Upper lobe of left lung (tissue), 6 donors: ENCODE results near the gene NCF2. TPM values are rescaled to one million over a fixed set of nuclear protein-coding genes. Genes with fewer than 3 reads are reported as not detected.
A peak's percentile ranks its signal among the peaks of the same experiment; 100 is the strongest.

Experiments used
- ATAC-seq, 2 donors: fragments of 200-7000 bp; cut with Tn5 transposase; one replicate each; pipeline ENCODE4 v1.9.1; 2022; ENCODE audit warnings: mild to moderate bottlenecking in 2 of 2, moderate library complexity in 2 of 2; ENCODE audit not compliant: low FRiP score in 2 of 2
- DNase-seq, 2 donors: peaks; one replicate each; pipeline ENCODE4 v3.0.0-alpha.2; 2019 to 2020
- H3K27ac ChIP-seq, 4 donors: fragments of 200-600 bp; sonication (generic); one replicate each; pipeline ENCODE4 v1.5.1; 2016 to 2019
- H3K27me3 ChIP-seq, 4 donors: fragments of 200-600 bp; sonication (generic); one replicate each; pipeline ENCODE4 v1.5.1; 2017 to 2019
- H3K36me3 ChIP-seq, 4 donors: fragments of 200-600 bp; sonication (generic); one replicate each; pipeline ENCODE4 v1.5.1; 2016 to 2019
- H3K4me1 ChIP-seq, 4 donors: fragments of 200-600 bp; sonication (generic); one replicate each; pipeline ENCODE4 v1.5.1; 2018 to 2019
- H3K4me3 ChIP-seq, 4 donors: fragments of 200-600 bp; sonication (generic); one replicate each; pipeline ENCODE4 v1.5.1; 2017 to 2019; ENCODE audit warnings: mild to moderate bottlenecking in 2 of 4, moderate library complexity in 1 of 4
- H3K9me3 ChIP-seq, 4 donors: fragments of 200-600 bp; sonication (generic); one replicate each; pipeline ENCODE4 v1.5.1; 2018 to 2019
- CTCF ChIP-seq, 6 experiments: fragments of 450-650 bp in 4 of 6; fragments of 200-600 bp in 2 of 6; sonication (generic) in 2 of 6; IDR thresholded peaks; one replicate each; pipeline ENCODE4 v1.5.1; 2016 to 2019; ENCODE audit warnings: antibody characterized with exemption in 6 of 6
- EP300 ChIP-seq, 4 donors: sonication (generic); formaldehyde crosslinking; IDR thresholded peaks; one replicate each; pipeline ENCODE4 v1.5.1; 2017; ENCODE audit warnings: antibody characterized with exemption in 4 of 4, control low read depth in 2 of 4
- POLR2A ChIP-seq, 4 donors: fragments of 450-650 bp; IDR thresholded peaks; one replicate each; pipeline ENCODE4 v1.5.1; 2016 to 2017; ENCODE audit warnings: antibody characterized with exemption in 4 of 4, mild to moderate bottlenecking in 2 of 4
- POLR2AphosphoS5 ChIP-seq, 2 donors: sonication (generic); formaldehyde crosslinking; IDR thresholded peaks; one replicate each; pipeline ENCODE4 v1.5.1; 2017; ENCODE audit warnings: antibody characterized with exemption in 2 of 2
- WGBS, 2 donors: methylation state at CpG; one replicate each; pipeline ENCODE4 v1.1.5; 2017 to 2018; 5-methylcytosine and 5-hydroxymethylcytosine counted together
- total RNA-seq, 6 donors: library from RNA; depleted of rRNA in 4 of 6; stranded (reverse); fragments of >200 nt in 4 of 6; gene quantifications; one replicate each; pipeline versions ENCODE4 v1.1.0 to v1.2.1, GENCODE V29; 2016 to 2021
- donor health status: DM: no; HTN: no; CAD: no; lungs with moderate emphysema.
- donor health status: DM: no; HTN: yes; CAD: no; lungs with severe emphysema.

NCF2 gene
- total RNA-seq, 6 donors from 2014 or later = 68.5 to 202 (median 143) TPM

- Histone ChIP-seq H3K27me3 (no peaks in the 10 kb centered on the region), H3K36me3 (peaks cover 0 to 4% (median 2%) of the 10 kb centered on the region in 4 donors), H3K27ac (no peak overlapping the region), H3K9me3 (no peaks in the 10 kb centered on the region), H3K4me3 (no peak overlapping the region), H3K4me1 (peaks cover 0 to 14% (median 8%) of the 10 kb centered on the region in 4 donors)
- DNase-seq (no peak), ATAC-seq (no peak)
- WGBS, 2 donors = 77 to 90% methylated on average over 4 of the region's 4 CpGs
- TF ChIP-seq EP300 (IDR thresholded peaks at IDR 0.05) (no peak), POLR2AphosphoS5 (IDR thresholded peaks at IDR 0.05) (no peak), POLR2A (IDR thresholded peaks at IDR 0.05) (no peak), CTCF (IDR thresholded peaks at IDR 0.05) (no peak)
These were observed 18.5 kb downstream of the NCF2 start for GRCh38 chr1:183571678-183572268.

- peaks cover 0 to 14% (median 8%) of the 10 kb centered on the region in 4 donors for H3K4me1 ChIP-seq
- ATAC-seq = no peak
- peaks cover 0 to 6% (median 2%) of the 10 kb centered on the region in 4 donors for H3K36me3 ChIP-seq
- no peak overlapping the region for H3K4me3 ChIP-seq
- no peaks in the 10 kb centered on the region for H3K27me3 ChIP-seq
- H3K9me3 ChIP-seq = no peaks in the 10 kb centered on the region
- H3K27ac ChIP-seq = no peak overlapping the region
- no peak for DNase-seq
- WGBS, 2 donors = 65 to 79% methylated on average over 4 of the region's 4 CpGs
- TF ChIP-seq POLR2AphosphoS5 (IDR thresholded peaks at IDR 0.05) (no peak), CTCF (IDR thresholded peaks at IDR 0.05) (no peak), POLR2A (IDR thresholded peaks at IDR 0.05) (no peak), EP300 (IDR thresholded peaks at IDR 0.05) (no peak)
These were observed 19.8 kb downstream of the NCF2 start for GRCh38 chr1:183570451-183570850.

- no peak overlapping the region for H3K4me3 ChIP-seq
- WGBS, 2 donors = 92 to 99% methylated on average over 3 of the region's 3 CpGs
- no peak for ATAC-seq
- no peak for DNase-seq
- H3K4me1 ChIP-seq = peaks cover 0 to 14% (median 8%) of the 10 kb centered on the region in 4 donors
- TF ChIP-seq CTCF (IDR thresholded peaks at IDR 0.05) = no peak
- no peak for TF ChIP-seq EP300 (IDR thresholded peaks at IDR 0.05)
- TF ChIP-seq POLR2A (IDR thresholded peaks at IDR 0.05) = no peak
- peaks cover 0 to 6% (median 2%) of the 10 kb centered on the region in 4 donors for H3K36me3 ChIP-seq
- no peaks in the 10 kb centered on the region for H3K9me3 ChIP-seq
- peak overlapping the region in 3 of 4 donors; percentile 8 to 81 (median 69) for H3K27ac ChIP-seq
- H3K27me3 ChIP-seq = no peaks in the 10 kb centered on the region
These were observed 20.5 kb downstream of the NCF2 start for GRCh38 chr1:183569801-183570200.

- Histone ChIP-seq H3K4me3 (no peak overlapping the region), H3K27ac (peak overlapping the region; percentile 8 to 81 (median 40)), H3K9me3 (no peaks in the 10 kb centered on the region), H3K27me3 (no peaks in the 10 kb centered on the region), H3K4me1 (peaks cover 0 to 14% (median 8%) of the 10 kb centered on the region in 4 donors), H3K36me3 (peaks cover 0 to 6% (median under 1%) of the 10 kb centered on the region in 4 donors)
- ATAC-seq (no peak), DNase-seq (no peak)
- 77 to 80% methylated on average over 4 of the region's 4 CpGs for WGBS, 2 donors
- TF ChIP-seq POLR2AphosphoS5 (IDR thresholded peaks at IDR 0.05) (no peak), CTCF (IDR thresholded peaks at IDR 0.05) (no peak), POLR2A (IDR thresholded peaks at IDR 0.05) (no peak), EP300 (IDR thresholded peaks at IDR 0.05) (no peak)
These were observed 21.1 kb downstream of the NCF2 start for GRCh38 chr1:183569141-183569540.
